ENCODE results near the gene MTCH2.

The MTCH2 gene

GRCh38 chr11:47603295-47603694 is 39.1 kb downstream of the MTCH2 start:
- no peak for TF ChIP-seq CTCF (IDR thresholded peaks at IDR 0.05; ENCODE audit: insufficient read depth, low read depth, low read length, missing control alignments)
- no peak overlapping the region for H3K4me3 ChIP-seq (ENCODE audit: low read depth, low read length)
- no peak for DNase-seq (ENCODE audit: low read depth)

- TF ChIP-seq CTCF (IDR thresholded peaks at IDR 0.05; ENCODE audit: insufficient read depth, low read depth, low read length, missing control alignments) = no peak
- no peak for DNase-seq (ENCODE audit: low read depth)
- no peak overlapping the region for H3K4me3 ChIP-seq (ENCODE audit: low read depth, low read length)
Measured at GRCh38 chr11:47599902-47600301, 42.5 kb downstream of the MTCH2 start.

GRCh38 chr11:47595967-47596366 is 46.4 kb downstream of the MTCH2 start:
- no peak for DNase-seq (ENCODE audit: low read depth)
- TF ChIP-seq CTCF (IDR thresholded peaks at IDR 0.05; ENCODE audit: insufficient read depth, low read depth, low read length, missing control alignments) = no peak
- no peak overlapping the region for H3K4me3 ChIP-seq (ENCODE audit: low read depth, low read length)

- no peak overlapping the region for H3K4me3 ChIP-seq (ENCODE audit: low read depth, low read length)
- TF ChIP-seq CTCF (IDR thresholded peaks at IDR 0.05; ENCODE audit: insufficient read depth, low read depth, low read length, missing control alignments) = no peak
- DNase-seq (ENCODE audit: low read depth) = no peak
Measured at GRCh38 chr11:47595029-47595428, 47.3 kb downstream of the MTCH2 start.

GRCh38 chr11:47593934-47594855 is 48.2 kb downstream of the MTCH2 start, which contains the start of gene C1QTNF4:
TSS of gene C1QTNF4 (minus strand) at chr11:47594411. CDS start at chr11:47590810, 3,601 bp downstream.
- TF ChIP-seq CTCF (IDR thresholded peaks at IDR 0.05; ENCODE audit: insufficient read depth, low read depth, low read length, missing control alignments) = no peak
- H3K4me3 ChIP-seq (ENCODE audit: low read depth, low read length) = no peak within 1 kb of the TSS
- no peak for DNase-seq (ENCODE audit: low read depth)

DNA sequence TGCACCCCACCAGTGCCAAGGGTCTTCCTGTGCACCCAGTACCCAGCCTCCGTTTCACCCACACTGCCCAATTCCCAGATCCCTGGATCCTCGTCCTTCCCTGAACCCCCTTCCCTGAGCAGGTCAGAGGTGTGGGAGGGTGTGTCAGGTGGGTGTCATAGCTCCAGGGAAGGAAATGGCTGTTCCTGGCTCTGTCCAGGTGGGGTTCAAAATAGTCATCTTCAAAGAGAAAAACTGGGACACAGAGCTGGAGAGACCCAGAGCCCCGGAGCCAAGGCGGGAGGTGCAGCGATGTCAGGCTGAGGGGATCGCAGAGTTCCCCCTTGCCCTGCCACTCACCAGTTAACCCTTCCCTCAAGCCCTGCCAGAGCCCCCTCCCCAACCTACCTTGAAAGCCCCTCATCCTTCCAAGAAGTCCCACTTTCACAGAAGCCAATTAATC is 48.8 kb downstream of the MTCH2 start:
- H3K4me3 ChIP-seq (ENCODE audit: low read depth, low read length) = no peak overlapping the region
- no peak for TF ChIP-seq CTCF (IDR thresholded peaks at IDR 0.05; ENCODE audit: insufficient read depth, low read depth, low read length, missing control alignments)

More for the DNA sequence above, 48.8 kb downstream of the MTCH2 start:
- DNase-seq (ENCODE audit: low read depth) = no peak

All from GM12865 (cell line).